MM.1S (cell line): ENCODE results near the gene TM9SF2.

Source experiments
- DNase-seq: peaks from one replicate; pipeline ENCODE4 v3.0.0-alpha.2; 2015
- H2AFZ ChIP-seq: fragments of 300-600 bp; sonication (generic); 2 replicates; pipeline ENCODE4 v1.6.0; 2016; ENCODE audit warnings: antibody characterized with exemption, low read length
- H3F3A ChIP-seq: fragments of 300-600 bp; sonication (generic); 2 replicates; pipeline ENCODE4 v1.6.1; 2016; ENCODE audit warnings: mild to moderate bottlenecking, antibody characterized with exemption, low read length, moderate library complexity, mixed read lengths; ENCODE audit not compliant: insufficient read depth
- H3K27ac ChIP-seq: fragments of 300-600 bp; sonication (generic); 2 replicates; pipeline ENCODE4 v1.5.1; 2016; ENCODE audit warnings: mild to moderate bottlenecking, low read length
- H3K27me3 ChIP-seq: fragments of 300-600 bp; sonication (generic); replicated peaks from 2 replicates; pipeline ENCODE4 v1.6.0; 2016; ENCODE audit warnings: low read length; ENCODE audit not compliant: insufficient read depth
- H3K36me3 ChIP-seq: fragments of 300-600 bp; sonication (generic); replicated peaks from 2 replicates; pipeline ENCODE4 v1.6.1; 2016; ENCODE audit warnings: mild to moderate bottlenecking, low read length, mixed read lengths; ENCODE audit not compliant: insufficient read depth
- H3K4me1 ChIP-seq: fragments of 300-600 bp; sonication (generic); 2 replicates; pipeline ENCODE4 v1.6.1; 2016; ENCODE audit warnings: low read length, mixed read lengths
- H3K4me2 ChIP-seq: fragments of 300-600 bp; sonication (generic); 2 replicates; pipeline ENCODE4 v1.6.0; 2016; ENCODE audit warnings: low read depth, low read length
- H3K4me3 ChIP-seq: fragments of 300-600 bp; sonication (generic); 2 replicates; pipeline ENCODE4 v1.5.1; 2016; ENCODE audit warnings: low read length, mixed read lengths
- H3K79me2 ChIP-seq: fragments of 300-600 bp; sonication (generic); 2 replicates; pipeline ENCODE4 v1.6.1; 2016; ENCODE audit warnings: mixed run types, low read length, mixed read lengths
- H3K9ac ChIP-seq: fragments of 300-600 bp; sonication (generic); 2 replicates; pipeline ENCODE4 v1.6.1; 2016; ENCODE audit warnings: low read length, mixed read lengths
- H3K9me2 ChIP-seq: fragments of 300-600 bp; sonication (generic); replicated peaks from 2 replicates; pipeline ENCODE4 v1.6.1; 2016; ENCODE audit warnings: mild to moderate bottlenecking, low read length, mixed read lengths; ENCODE audit not compliant: insufficient read depth
- H3K9me3 ChIP-seq: fragments of 300-600 bp; sonication (generic); replicated peaks from 2 replicates; pipeline ENCODE4 v1.6.1; 2016; ENCODE audit warnings: mild to moderate bottlenecking, low read length, mixed read lengths; ENCODE audit not compliant: insufficient read depth
- H4K20me1 ChIP-seq: fragments of 300-600 bp; sonication (generic); 2 replicates; pipeline ENCODE4 v1.6.1; 2016; ENCODE audit warnings: mild to moderate bottlenecking, low read length, moderate library complexity, mixed read lengths; ENCODE audit not compliant: insufficient read depth
- CTCF ChIP-seq: fragments of 300-600 bp; sonication (generic); IDR thresholded peaks from 2 replicates; pipeline ENCODE4 v1.5.1; 2016; ENCODE audit warnings: antibody characterized with exemption, low read length, mixed read lengths
- EZH2 ChIP-seq: fragments of 300-600 bp; sonication (generic); optimal IDR thresholded peaks from 2 replicates; pipeline ENCODE3; 2017; ENCODE audit warnings: low read depth, mild to moderate bottlenecking, antibody characterized with exemption, low read length, mixed read lengths
- EZH2phosphoT487 ChIP-seq: fragments of 300-600 bp; sonication (generic); IDR thresholded peaks from 2 replicates; pipeline ENCODE4 v1.6.1; 2018; ENCODE audit warnings: antibody characterized with exemption, low read length

Gene TM9SF2

DNA sequence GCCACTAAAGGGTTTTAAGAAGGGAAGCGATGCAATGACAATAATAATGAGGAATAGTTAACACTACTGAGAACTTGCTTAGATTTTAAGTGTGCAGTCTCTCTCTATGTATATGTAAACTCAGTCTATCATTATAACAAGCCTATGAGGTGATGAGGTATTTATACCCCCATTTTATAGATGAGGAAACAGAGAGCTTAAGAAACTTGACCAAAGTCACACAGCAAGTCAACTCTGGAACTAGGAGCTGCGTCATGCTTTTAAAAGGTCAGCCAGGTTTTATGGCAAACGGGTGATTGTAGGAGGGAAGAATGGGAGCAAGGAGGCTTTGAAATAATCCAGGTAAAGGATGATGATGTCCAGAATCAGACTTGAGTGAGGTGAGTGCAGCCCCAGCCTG is 103.4 kb downstream of the TM9SF2 start:
- peaks cover 4% of the 10 kb centered on the region for H3K4me1 ChIP-seq
- no peak overlapping the region for H2AFZ ChIP-seq
- H3K36me3 ChIP-seq, result no peaks in the 10 kb centered on the region
- no peaks in the 10 kb centered on the region; the same call in 1 of the 2 replicates for H3K79me2 ChIP-seq
- H4K20me1 ChIP-seq, result no peaks in the 10 kb centered on the region
- H3K27ac ChIP-seq, result no peak overlapping the region
- no peaks in the 10 kb centered on the region for H3K9me3 ChIP-seq
- no peak overlapping the region for H3K9ac ChIP-seq
- TF ChIP-seq EZH2 (no peak), EZH2phosphoT487 (no peak), CTCF (no peak)
- H3K4me3 ChIP-seq, result no peak overlapping the region
- H3K4me2 ChIP-seq, result no peak overlapping the region
- no peak for DNase-seq
- 0 out of 2 replicates have a peak, but pooled peaks cover 6% of the 10 kb centered on the region for H3F3A ChIP-seq
- H3K27me3 ChIP-seq, result no peaks in the 10 kb centered on the region
- H3K9me2 ChIP-seq, result no peaks in the 10 kb centered on the region

DNA sequence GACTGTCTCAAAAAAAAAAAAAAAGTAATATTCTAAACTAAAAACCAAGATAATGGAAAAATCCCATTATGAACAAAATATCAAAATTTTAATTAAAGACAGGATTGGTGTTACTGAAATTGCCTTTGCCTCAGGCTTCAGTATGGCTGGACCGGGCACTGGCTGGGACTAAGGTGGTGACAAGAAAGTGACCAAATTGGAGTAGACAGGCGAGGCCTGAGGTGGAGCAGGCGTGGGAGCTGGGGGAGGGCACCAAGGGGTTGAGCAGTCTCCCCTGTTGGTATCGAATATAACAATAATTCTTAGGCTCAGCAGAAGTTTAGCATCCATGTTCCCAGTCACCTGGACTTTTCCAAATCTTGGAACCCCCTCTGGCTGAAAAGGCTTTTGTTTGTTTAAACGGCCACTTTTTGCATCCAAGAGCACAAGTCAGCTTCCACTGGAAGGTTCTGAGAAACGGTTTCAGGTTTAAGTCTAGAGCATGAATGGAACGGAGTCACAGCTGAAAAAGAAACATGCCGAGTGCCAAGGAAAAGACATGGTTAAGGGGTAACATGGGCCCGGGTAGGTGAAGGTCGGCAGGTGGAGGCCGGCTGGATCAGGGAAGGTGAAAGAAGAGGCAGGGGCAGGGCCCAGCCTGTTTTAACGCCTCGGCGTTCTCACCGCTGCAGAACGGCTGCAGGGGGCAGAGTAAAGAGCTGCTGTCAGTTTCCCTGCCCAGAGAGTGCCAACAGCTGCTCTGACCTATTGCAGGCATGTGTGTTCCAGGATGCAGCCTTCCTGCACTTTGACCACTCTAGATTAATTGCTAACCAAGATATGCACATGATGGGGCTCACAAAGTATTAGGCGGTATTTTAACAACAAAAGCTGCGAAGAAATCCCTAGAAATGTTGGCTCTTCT is 104.4 kb downstream of the TM9SF2 start:
- H3K9ac ChIP-seq, result peak overlapping the region; percentile 26; the same call in 1 of the 2 replicates

GRCh38 chr13:99606324-99607066 is 105.2 kb downstream of the TM9SF2 start, which contains the start of gene CLYBL:
Gene CLYBL (plus strand): TSS chr13:99606690.
- Histone ChIP-seq H3K36me3 (no peaks in the 10 kb centered on the region), H3K4me3 (peak within 1 kb of the TSS; percentile 68), H3K9me3 (no peaks in the 10 kb centered on the region), H3K27me3 (no peaks in the 10 kb centered on the region), H3K4me2 (peak within 1 kb of the TSS; percentile 89), H3K4me1 (peaks cover 4% of the 10 kb centered on the region), H3K27ac (peak within 1 kb of the TSS; percentile 88), H3K9ac (peak within 1 kb of the TSS; percentile 78), H2AFZ (peak within 1 kb of the TSS; percentile 72), H3K79me2 (no peaks in the 10 kb centered on the region; the same call in 1 of the 2 replicates), H4K20me1 (no peaks in the 10 kb centered on the region), H3F3A (0 out of 2 replicates have a peak, but pooled peaks cover 6% of the 10 kb centered on the region), H3K9me2 (no peaks in the 10 kb centered on the region)
- DNase-seq, result peak; percentile 87
- TF ChIP-seq EZH2phosphoT487, result no peak
- TF ChIP-seq EZH2, result no peak
- TF ChIP-seq CTCF, result no peak

More for the DNA sequence above, 104.4 kb downstream of the TM9SF2 start:
- Histone ChIP-seq H3K27ac (peak overlapping the region; percentile 10; the same call in 1 of the 2 replicates), H3K4me2 (peak overlapping the region; percentile 89), H3K79me2 (no peaks in the 10 kb centered on the region; the same call in 1 of the 2 replicates), H3K9me2 (no peaks in the 10 kb centered on the region), H3K9me3 (no peaks in the 10 kb centered on the region), H3F3A (0 out of 2 replicates have a peak, but pooled peaks cover 6% of the 10 kb centered on the region), H3K4me1 (peaks cover 4% of the 10 kb centered on the region), H3K27me3 (no peaks in the 10 kb centered on the region), H3K36me3 (no peaks in the 10 kb centered on the region), H2AFZ (peak overlapping the region; percentile 72), H3K4me3 (peak overlapping the region; percentile 60), H4K20me1 (no peaks in the 10 kb centered on the region)
- peak; percentile 42 for TF ChIP-seq CTCF
- TF ChIP-seq EZH2, result no peak
- DNase-seq, result peak; percentile 75
